SK-N-MC (cell line): Measurements from ENCODE around the gene KRTAP10-6.

ENCODE experiments used
- EZH2 ChIP-seq: fragments of 200-600 bp; sonication (generic); IDR thresholded peaks from one replicate; pipeline ENCODE4 v1.6.1; 2017; ENCODE audit warnings: antibody characterized with exemption
- FOXP2 ChIP-seq: optimal IDR thresholded peaks from 2 replicates; pipeline ENCODE3; 2011; ENCODE audit warnings: mild to moderate bottlenecking, moderate library complexity; ENCODE audit not compliant: insufficient read depth; ENCODE audit errors: extremely low read length, control extremely low read depth
- POLR2AphosphoS5 ChIP-seq: IDR thresholded peaks from 2 replicates; pipeline ENCODE4 v1.6.1; 2012; ENCODE audit warnings: mild to moderate bottlenecking, low read depth, low read length, borderline replicate concordance

- no peak for TF ChIP-seq POLR2AphosphoS5
- TF ChIP-seq EZH2, result no peak
- TF ChIP-seq FOXP2, result no peak
Measured at GRCh38 chr21:44615911-44616590, 23.7 kb upstream of the KRTAP10-6 start.
